Stimulated activated CD4-positive, alpha-beta T cell treated with anti-CD3 and anti-CD28 coated beads, Interleukin-12 subunit alpha, Interleukin-12 subunit beta, amount 100 ng/mL, for 48 hours (primary cell): Measurements from ENCODE around the gene PFKM.
A peak's percentile ranks its signal among the peaks of the same experiment; 100 is the strongest.

Experiments used
- DNase-seq, 3 donors: peaks; one replicate each; pipeline ENCODE4 v3.0.0-alpha.2; 2020; ENCODE audit warnings: low read depth in 2 of 3, low spot score in 1 of 3

Gene PFKM

DNA sequence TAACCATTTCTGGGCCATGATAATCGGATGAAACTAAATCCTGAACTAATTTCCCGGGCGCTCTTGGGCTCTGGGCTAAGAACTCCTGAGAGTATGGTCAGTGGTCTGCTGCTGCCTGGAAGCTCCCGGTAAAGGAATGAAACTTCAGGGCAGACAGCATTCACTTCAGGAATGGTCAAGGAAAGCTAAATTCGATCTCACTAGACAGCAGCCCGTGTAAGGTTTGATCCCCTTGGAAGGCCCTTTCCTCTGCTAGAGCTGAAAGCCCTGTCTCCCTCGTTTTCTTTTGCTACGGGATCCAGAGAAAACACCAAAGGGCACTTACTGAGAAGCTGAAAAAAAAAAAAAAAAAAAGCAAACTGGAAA, 37.5 kb downstream of the PFKM start:
- no peak for DNase-seq

GRCh38 chr12:48157018-48157888, 38.1 kb downstream of the PFKM start, which contains the start of gene ASB8:
Gene ASB8, minus strand, starts transcription at chr12:48157515. Its CDS starts 4,019 bp downstream, at chr12:48153496.
- peak; percentile 97 to 99 (median 99) for DNase-seq

GRCh38 chr12:48157889-48158370, 38.8 kb downstream of the PFKM start:
- peak in 2 of 3 donors; percentile 8 to 9 for DNase-seq

- DNase-seq, result no peak
These were observed 40.9 kb downstream of the PFKM start for GRCh38 chr12:48160046-48160445.

- DNase-seq, result no peak
These were observed 41.6 kb downstream of the PFKM start for GRCh38 chr12:48160807-48161206.

DNA sequence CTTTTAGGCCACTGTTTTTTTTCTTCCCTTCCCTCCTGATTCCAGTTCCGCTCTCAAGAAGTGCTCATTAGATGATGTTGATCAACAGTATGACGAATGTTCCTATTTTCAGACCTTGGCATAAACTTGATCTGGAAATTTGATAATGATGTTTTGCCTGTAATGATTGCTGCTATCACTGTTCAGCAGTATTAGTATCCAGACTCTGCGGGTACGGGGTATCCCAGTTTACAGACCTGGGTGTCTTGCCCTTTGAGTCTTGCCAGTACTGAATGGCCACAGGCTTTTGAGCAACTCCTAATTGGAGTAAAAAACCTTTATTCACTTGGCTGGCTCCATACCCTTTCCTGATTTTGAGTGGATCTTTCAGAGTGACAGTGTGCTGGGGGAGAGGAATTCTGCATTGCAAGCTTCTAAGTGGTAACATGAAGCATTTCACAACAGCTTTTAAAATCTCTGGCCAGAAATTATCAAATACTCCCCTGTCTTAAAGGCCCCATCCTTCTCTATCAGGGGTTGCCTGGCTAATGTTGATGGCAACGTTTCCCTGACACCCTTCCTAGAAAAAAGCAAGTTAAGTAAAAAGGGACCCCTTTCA, 44.1 kb downstream of the PFKM start:
- DNase-seq, result no peak

DNA sequence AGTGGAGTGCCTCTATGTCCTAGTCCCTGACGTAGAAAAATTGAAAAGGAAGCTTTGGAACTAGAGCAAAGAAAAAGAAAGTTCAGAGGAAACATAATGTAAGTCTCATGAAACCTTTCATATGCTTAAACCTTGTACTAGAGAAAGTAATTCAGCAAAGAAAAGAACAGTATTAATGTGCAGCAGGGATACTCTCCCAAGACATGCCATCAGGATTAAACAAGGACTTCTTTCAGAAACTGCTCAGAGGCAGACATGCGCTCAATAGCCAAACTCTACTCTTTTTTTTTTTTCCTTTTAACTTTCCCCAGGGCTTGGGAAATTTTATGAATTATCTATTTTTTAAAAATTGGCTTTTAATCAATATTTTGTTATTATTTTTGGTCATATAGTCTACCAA, 45.3 kb downstream of the PFKM start:
- DNase-seq, result no peak

DNA sequence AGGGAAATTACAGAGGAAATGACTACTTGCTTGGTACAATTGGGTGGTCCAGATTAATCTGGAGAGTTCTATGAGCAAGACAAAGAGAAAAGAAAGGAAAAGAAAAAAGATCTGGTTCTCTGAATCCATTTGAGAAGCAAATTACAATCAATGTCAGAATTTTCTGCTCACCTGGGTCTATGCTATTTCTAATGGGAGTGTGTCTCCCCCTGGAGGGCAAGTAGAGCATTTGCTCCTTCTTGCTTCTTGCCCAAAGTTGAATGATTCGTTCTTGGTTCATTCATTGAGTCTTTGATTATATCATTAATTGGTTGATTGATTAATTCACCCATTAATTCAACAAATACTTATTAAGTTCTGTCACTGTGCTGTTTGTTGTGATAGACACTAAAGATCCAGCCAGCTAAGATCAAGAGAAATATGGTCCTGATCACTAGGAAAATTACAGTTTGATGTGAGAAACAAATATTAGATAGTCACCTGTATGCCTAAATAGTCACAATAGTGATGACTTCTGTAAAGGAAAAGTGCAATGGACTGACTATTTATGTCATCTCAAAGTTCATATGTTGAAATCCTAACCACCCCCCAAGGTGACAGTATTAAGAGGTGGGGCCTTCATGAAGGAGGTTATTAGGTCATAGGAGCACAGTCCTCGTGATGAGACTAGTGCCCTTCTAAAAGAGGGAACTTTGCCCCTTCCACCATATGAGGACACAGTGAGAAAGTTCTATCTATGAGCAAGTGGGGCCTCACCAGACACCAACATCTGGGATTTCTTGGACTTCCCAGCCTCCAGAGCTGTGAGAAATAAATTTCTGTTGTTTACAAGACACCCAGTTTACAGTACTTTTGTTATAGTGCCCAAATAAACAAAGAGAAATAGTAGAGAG, 46.2 kb downstream of the PFKM start:
- peak in 2 of 3 donors; percentile 20 to 63 for DNase-seq

DNA sequence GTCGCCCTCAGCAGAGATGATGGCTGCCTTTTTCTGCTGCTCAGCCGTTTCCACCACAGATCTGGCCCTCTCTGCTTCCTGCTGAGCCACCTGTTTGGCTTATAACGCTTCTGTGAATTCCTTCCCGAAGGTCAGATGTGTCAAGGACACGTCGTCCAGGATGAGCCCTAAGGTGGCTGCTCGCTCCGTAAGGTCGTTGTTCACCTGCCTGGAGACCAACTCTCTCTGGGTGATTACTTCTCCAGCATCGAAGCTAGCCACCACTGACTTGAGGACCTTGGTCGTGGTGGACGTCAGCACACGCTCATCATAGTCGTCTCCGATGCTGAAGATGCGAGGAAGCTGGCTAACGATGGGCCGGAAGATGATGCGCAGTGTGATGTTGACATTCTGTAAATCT, 49.8 kb downstream of the PFKM start:
- DNase-seq, result no peak

GRCh38 chr12:48175613-48176416, 56.7 kb downstream of the PFKM start:
- no peak for DNase-seq

GRCh38 chr12:48176417-48176751, 57.2 kb downstream of the PFKM start:
- no peak for DNase-seq

DNA sequence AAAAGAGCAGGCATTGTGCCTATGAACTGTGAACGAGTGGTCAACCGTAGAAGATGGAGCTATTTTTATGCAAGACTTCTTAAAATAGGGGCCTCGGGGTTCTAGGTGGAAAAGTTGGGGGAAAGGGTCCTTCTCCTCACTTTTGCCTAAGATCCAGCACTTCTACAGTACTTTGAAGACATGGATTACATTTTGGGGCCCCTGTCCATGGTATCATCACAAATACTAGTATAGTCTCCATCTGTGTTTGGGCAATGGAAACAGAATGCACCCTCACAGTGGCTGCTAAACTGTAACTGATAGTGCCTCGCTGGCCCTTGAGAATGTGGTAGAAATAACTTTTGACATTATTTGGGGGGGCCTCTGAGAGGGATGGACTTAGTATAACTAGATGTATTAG, 58.8 kb downstream of the PFKM start:
- no peak for DNase-seq

- no peak for DNase-seq
These were observed 60.3 kb downstream of the PFKM start for GRCh38 chr12:48179466-48179865.

DNA sequence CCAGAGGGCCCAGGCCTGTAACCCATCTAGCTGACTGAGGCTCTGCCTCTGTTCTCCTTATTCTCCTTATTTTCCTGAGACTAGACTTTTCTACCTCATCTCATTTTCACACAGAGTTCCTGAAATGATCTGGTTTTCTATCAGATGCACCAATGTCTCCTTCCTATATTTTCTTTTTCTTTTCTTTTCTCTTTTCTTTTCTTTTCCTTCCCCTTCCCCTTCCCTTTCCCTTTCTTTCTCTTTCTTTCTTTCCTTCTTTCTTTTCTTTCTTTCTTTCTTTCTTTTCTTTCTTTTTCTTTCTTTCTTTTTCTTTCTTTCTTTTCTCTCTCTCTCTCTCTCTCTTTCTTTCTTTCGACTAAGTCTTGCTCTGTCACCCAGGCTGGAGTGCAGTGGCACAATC, 61.3 kb downstream of the PFKM start:
- no peak for DNase-seq

DNA sequence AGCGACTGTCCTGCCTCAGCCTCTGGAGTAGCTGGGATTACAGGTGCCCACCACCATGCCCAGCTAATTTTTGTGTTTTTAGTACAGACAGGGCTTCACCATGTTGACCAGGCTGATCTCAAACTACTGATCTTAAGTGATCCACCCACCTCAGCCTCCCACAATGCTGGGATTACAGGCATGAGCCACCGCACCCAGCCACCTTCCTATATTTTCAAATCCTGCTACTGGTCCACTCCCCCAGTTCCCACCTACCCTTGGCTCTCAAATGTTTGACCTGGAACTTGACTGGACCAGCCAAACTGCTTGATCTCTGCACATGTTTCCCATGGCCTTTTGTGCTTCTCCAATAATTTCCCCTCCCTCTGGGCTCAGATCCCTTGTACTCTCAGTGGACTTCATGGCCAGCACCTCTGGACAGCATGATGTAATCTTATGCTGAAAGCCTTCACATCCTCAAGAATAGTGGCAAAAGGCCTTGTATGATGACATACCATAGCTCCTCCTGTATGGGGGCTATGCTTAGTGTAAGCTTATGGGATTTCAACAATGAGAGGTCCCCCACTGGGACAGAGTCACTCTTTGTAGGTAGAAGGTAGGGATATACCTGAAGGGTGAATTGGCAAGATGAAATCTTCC, 61.8 kb downstream of the PFKM start:
- no peak for DNase-seq

- DNase-seq, result no peak
These were observed 63.5 kb downstream of the PFKM start for GRCh38 chr12:48182631-48183030.

- DNase-seq, result peak in 2 of 3 donors; percentile 55 to 58
These were observed 64.1 kb downstream of the PFKM start, which contains the start of gene CCDC184 for GRCh38 chr12:48183091-48183875. Gene CCDC184, plus strand, starts transcription at chr12:48183644. Its CDS starts 479 bp downstream, at chr12:48184123.

- DNase-seq, result no peak
These were observed 64.8 kb downstream of the PFKM start for GRCh38 chr12:48183876-48184548.

- no peak for DNase-seq
These were observed 65.4 kb downstream of the PFKM start for GRCh38 chr12:48184549-48184922.
